ENCODE data around the gene PPP2R5C. TPM values are rescaled to one million over a fixed set of nuclear protein-coding genes. Genes with fewer than 3 reads are reported as not detected.

Gene PPP2R5C
- total and polyA plus RNA-seq, 7 donors = 90.2 to 175 (median 131) TPM

- Histone ChIP-seq H3K4me1 (peaks cover 0 to 4% (median 0%) of the 10 kb centered on the region in 4 donors), H3K9me3 (no peaks in the 10 kb centered on the region), H3K36me3 (peaks cover 0 to 61% (median 8%) of the 10 kb centered on the region in 4 donors), H3K27me3 (no peaks in the 10 kb centered on the region), H3K27ac (no peak overlapping the region), H3K4me3 (no peak overlapping the region)
- intact Hi-C loops (cut with DNase I) = no loop called here
- TF ChIP-seq EP300 (IDR thresholded peaks at IDR 0.05) (no peak), POLR2A (IDR thresholded peaks at IDR 0.05) (no peak), POLR2AphosphoS5 (IDR thresholded peaks at IDR 0.05) (no peak), CTCF (IDR thresholded peaks at IDR 0.05) (no peak)
- 84 to 85% methylated on average over 4 of the region's 4 CpGs for WGBS, 2 donors
- no peak for DNase-seq
Observed at GRCh38 chr14:101920271-101920670, 158.8 kb downstream of the PPP2R5C start.

- TF ChIP-seq POLR2AphosphoS5 (IDR thresholded peaks at IDR 0.05) (no peak), POLR2A (IDR thresholded peaks at IDR 0.05) (no peak)
- Histone ChIP-seq H3K36me3 (peaks cover 0 to 63% (median 9%) of the 10 kb centered on the region in 4 donors), H3K27ac (no peak overlapping the region), H3K9me3 (no peaks in the 10 kb centered on the region), H3K4me3 (no peak overlapping the region), H3K4me1 (peaks cover 0 to 14% (median 8%) of the 10 kb centered on the region in 4 donors), H3K27me3 (no peaks in the 10 kb centered on the region)
- 90 to 91% methylated on average over 7 of the region's 7 CpGs for WGBS, 2 donors
- intact Hi-C loops (cut with DNase I) = no loop called here
- DNase-seq = no peak
Observed at GRCh38 chr14:101922866-101923265, 161.4 kb downstream of the PPP2R5C start.

GRCh38 chr14:101925152-101925551, 163.6 kb downstream of the PPP2R5C start:
- Histone ChIP-seq H3K27me3 (no peaks in the 10 kb centered on the region), H3K4me3 (no peak overlapping the region), H3K9me3 (no peaks in the 10 kb centered on the region), H3K36me3 (peaks cover 0 to 59% (median 8%) of the 10 kb centered on the region in 4 donors), H3K4me1 (peaks cover 0 to 23% (median 14%) of the 10 kb centered on the region in 4 donors), H3K27ac (peak overlapping the region in 1 of 4 donors; percentile 77)
- WGBS, 2 donors = 96 to 97% methylated on average over 33 of the region's 33 CpGs
- intact Hi-C loops (cut with DNase I) = loop anchor here (5.0 kb wide), 1 partner anchor 153 kb away; no protein-coding TSS in a partner anchor
- no peak for TF ChIP-seq POLR2AphosphoS5 (IDR thresholded peaks at IDR 0.05)
- no peak for TF ChIP-seq EP300 (IDR thresholded peaks at IDR 0.05)
- no peak for TF ChIP-seq CTCF (IDR thresholded peaks at IDR 0.05)
- DNase-seq = no peak

GRCh38 chr14:101926085-101926484, 164.6 kb downstream of the PPP2R5C start:
- H3K27me3 ChIP-seq = no peaks in the 10 kb centered on the region
- intact Hi-C loops (cut with DNase I) = loop anchor here (5.0 kb wide), 1 partner anchor 154 kb away; no protein-coding TSS in a partner anchor
- H3K36me3 ChIP-seq = peaks cover 0 to 50% (median 5%) of the 10 kb centered on the region in 4 donors
- H3K4me3 ChIP-seq = no peak overlapping the region
- H3K9me3 ChIP-seq = no peaks in the 10 kb centered on the region
- peak; percentile 52 for DNase-seq
- peaks cover 0 to 23% (median 14%) of the 10 kb centered on the region in 4 donors for H3K4me1 ChIP-seq
- H3K27ac ChIP-seq = peak overlapping the region; percentile 44 to 78 (median 74)
- 90 to 92% methylated on average over 8 of the region's 8 CpGs for WGBS, 2 donors
- peak in 1 of 4 donors; percentile 17 for TF ChIP-seq POLR2AphosphoS5 (IDR thresholded peaks at IDR 0.05)
- no peak for TF ChIP-seq EP300 (IDR thresholded peaks at IDR 0.05)
- no peak for TF ChIP-seq CTCF (IDR thresholded peaks at IDR 0.05)
- no peak for TF ChIP-seq POLR2A (IDR thresholded peaks at IDR 0.05)

- Histone ChIP-seq H3K4me3 (no peak overlapping the region), H3K9me3 (no peaks in the 10 kb centered on the region), H3K27ac (peak overlapping the region; percentile 44 to 78 (median 74)), H3K27me3 (no peaks in the 10 kb centered on the region), H3K36me3 (peaks cover 0 to 45% (median 5%) of the 10 kb centered on the region in 4 donors), H3K4me1 (peaks cover 0 to 23% (median 14%) of the 10 kb centered on the region in 4 donors)
- peak; percentile 25 for DNase-seq
- 78 to 80% methylated on average over 5 of the region's 5 CpGs for WGBS, 2 donors
- TF ChIP-seq POLR2A (IDR thresholded peaks at IDR 0.05) (no peak), CTCF (IDR thresholded peaks at IDR 0.05) (no peak), POLR2AphosphoS5 (IDR thresholded peaks at IDR 0.05) (no peak), EP300 (IDR thresholded peaks at IDR 0.05) (no peak)
- intact Hi-C loops (cut with DNase I) = loop anchor here (5.0 kb wide), 1 partner anchor 154 kb away; no protein-coding TSS in a partner anchor
Observed at GRCh38 chr14:101926620-101927019, 165.1 kb downstream of the PPP2R5C start.
